Keratinocyte (primary cell): ENCODE measurements around the gene SIPA1. TPM values are rescaled to one million over a fixed set of nuclear protein-coding genes. Genes with fewer than 3 reads are reported as not detected.

Source experiments
- DNase-seq: peaks from one replicate; pipeline ENCODE4 v3.0.0-alpha.2; 2011; ENCODE audit warnings: low read depth, missing footprints, low spot score
- FAIRE-seq: peaks from 2 replicates; lab custom pipeline; 2011; peaks lifted over from hg19 to GRCh38; lab: Jason Lieb, UNC
- H2AFZ ChIP-seq: 2 replicates; pipeline ENCODE4 v1.6.0; 2012; ENCODE audit warnings: low read length, control low read depth, inconsistent platforms; ENCODE audit not compliant: control insufficient read depth
- H3K27ac ChIP-seq: 2 replicates; pipeline ENCODE4 v1.5.1; 2011; ENCODE audit warnings: low read length; ENCODE audit not compliant: control insufficient read depth, insufficient read depth
- H3K27me3 ChIP-seq: 3 replicates; pipeline ENCODE4 v1.6.0; 2011; ENCODE audit warnings: low read length; ENCODE audit not compliant: control insufficient read depth, insufficient read depth; ENCODE audit errors: extremely low read depth
- H3K36me3 ChIP-seq, 2 experiments: 2 replicates in 1 of 2; 3 replicates in 1 of 2; pipeline ENCODE4 v1.5.1; 2011; ENCODE audit warnings: low read length in 2 of 2, mild to moderate bottlenecking in 1 of 2; ENCODE audit not compliant: control insufficient read depth in 2 of 2, insufficient read depth in 2 of 2; ENCODE audit errors: extremely low read depth in 1 of 2
- H3K4me1 ChIP-seq: 3 replicates; pipeline ENCODE4 v1.5.1; 2011; ENCODE audit warnings: low read length; ENCODE audit not compliant: control insufficient read depth, insufficient read depth; ENCODE audit errors: extremely low read depth
- H3K4me2 ChIP-seq: 3 replicates; pipeline ENCODE4 v1.6.0; 2011; ENCODE audit warnings: low read depth, low read length; ENCODE audit not compliant: control insufficient read depth, insufficient read depth; ENCODE audit errors: extremely low read depth
- H3K4me3 ChIP-seq, 3 experiments: fragments of 200-600 bp in 1 of 3; sonication (generic) in 1 of 3; 2 replicates in 2 of 3; 3 replicates in 1 of 3; pipeline ENCODE4 v1.5.1; 2011 to 2016; ENCODE audit warnings: low read length in 3 of 3, mild to moderate bottlenecking in 3 of 3, control low read depth in 2 of 3, inconsistent platforms in 1 of 3, low read depth in 1 of 3, mixed read lengths in 1 of 3, mixed run types in 1 of 3, moderate library complexity in 1 of 3; ENCODE audit not compliant: control insufficient read depth in 2 of 3, insufficient read depth in 2 of 3; ENCODE audit errors: extremely low read depth in 1 of 3
- H3K79me2 ChIP-seq: 2 replicates; pipeline ENCODE4 v1.6.0; 2012; ENCODE audit warnings: low read length; ENCODE audit not compliant: control insufficient read depth, insufficient read depth
- H3K9ac ChIP-seq: 3 replicates; pipeline ENCODE4 v1.6.0; 2011; ENCODE audit warnings: low read length; ENCODE audit not compliant: control insufficient read depth, insufficient read depth; ENCODE audit errors: extremely low read depth
- H3K9me1 ChIP-seq: 3 replicates; pipeline ENCODE4 v1.6.0; 2011; ENCODE audit warnings: low read length; ENCODE audit not compliant: control insufficient read depth, insufficient read depth; ENCODE audit errors: extremely low read depth
- H3K9me3 ChIP-seq: 2 replicates; pipeline ENCODE4 v1.5.1; 2012; ENCODE audit warnings: low read depth, low read length; ENCODE audit not compliant: control insufficient read depth
- H4K20me1 ChIP-seq: 3 replicates; pipeline ENCODE4 v1.6.0; 2011; ENCODE audit warnings: low read length; ENCODE audit not compliant: control insufficient read depth, insufficient read depth; ENCODE audit errors: extremely low read depth
- EZH2 ChIP-seq: IDR thresholded peaks from one replicate; pipeline ENCODE4 v1.6.1; 2012; ENCODE audit warnings: inconsistent platforms, mild to moderate bottlenecking, low read length, moderate library complexity
- dilution Hi-C: fragments of 300-500 bp; cut with MboI; formaldehyde crosslinking; loops from one replicate; pipeline ENCODE4 v1.7.0; 2020; ENCODE audit warnings: low sequenced_read_pairs; ENCODE audit not compliant: extremely low pct_ligation_motif_present
- polyA minus RNA-seq, 3 experiments: library from RNA; depleted of rRNA, polyadenylated mRNA; stranded (reverse); fragments of >200 nt; gene quantifications; 1 replicate in 1 of 3; 2 replicates in 1 of 3; 3 replicates in 1 of 3; pipeline ENCODE4 v1.2.3, GENCODE V29; 2011
- polyA plus RNA-seq, 5 experiments: library from polyadenylated mRNA; depleted of rRNA in 3 of 5; stranded (reverse) in 3 of 5; stranded (forward) in 1 of 5; unstranded in 1 of 5; fragments of >200 nt; gene quantifications; 1 replicate in 1 of 5; 2 replicates in 3 of 5; 3 replicates in 1 of 5; pipeline versions ENCODE4 v1.2.1 to v1.2.3, GENCODE V29; 2011 to 2012; ENCODE audit warnings: missing spikeins in 2 of 5, low read depth in 1 of 5, low replicate concordance in 1 of 5
- TF ChIP-seq, protein P1 (sequence below), 3 experiments: IDR thresholded peaks in 1 of 3; conservative IDR thresholded peaks in 1 of 3; optimal IDR thresholded peaks in 1 of 3; 2 replicates in 2 of 3; 3 replicates in 1 of 3; pipeline versions ENCODE3 to v1.5.1; 2011; ENCODE audit warnings: low read length in 3 of 3, mild to moderate bottlenecking in 3 of 3, moderate library complexity in 2 of 3, control low read depth in 1 of 3, inconsistent platforms in 1 of 3; ENCODE audit not compliant: insufficient read depth in 2 of 3; ENCODE audit errors: extremely low read depth in 1 of 3

The SIPA1 gene, protein sequence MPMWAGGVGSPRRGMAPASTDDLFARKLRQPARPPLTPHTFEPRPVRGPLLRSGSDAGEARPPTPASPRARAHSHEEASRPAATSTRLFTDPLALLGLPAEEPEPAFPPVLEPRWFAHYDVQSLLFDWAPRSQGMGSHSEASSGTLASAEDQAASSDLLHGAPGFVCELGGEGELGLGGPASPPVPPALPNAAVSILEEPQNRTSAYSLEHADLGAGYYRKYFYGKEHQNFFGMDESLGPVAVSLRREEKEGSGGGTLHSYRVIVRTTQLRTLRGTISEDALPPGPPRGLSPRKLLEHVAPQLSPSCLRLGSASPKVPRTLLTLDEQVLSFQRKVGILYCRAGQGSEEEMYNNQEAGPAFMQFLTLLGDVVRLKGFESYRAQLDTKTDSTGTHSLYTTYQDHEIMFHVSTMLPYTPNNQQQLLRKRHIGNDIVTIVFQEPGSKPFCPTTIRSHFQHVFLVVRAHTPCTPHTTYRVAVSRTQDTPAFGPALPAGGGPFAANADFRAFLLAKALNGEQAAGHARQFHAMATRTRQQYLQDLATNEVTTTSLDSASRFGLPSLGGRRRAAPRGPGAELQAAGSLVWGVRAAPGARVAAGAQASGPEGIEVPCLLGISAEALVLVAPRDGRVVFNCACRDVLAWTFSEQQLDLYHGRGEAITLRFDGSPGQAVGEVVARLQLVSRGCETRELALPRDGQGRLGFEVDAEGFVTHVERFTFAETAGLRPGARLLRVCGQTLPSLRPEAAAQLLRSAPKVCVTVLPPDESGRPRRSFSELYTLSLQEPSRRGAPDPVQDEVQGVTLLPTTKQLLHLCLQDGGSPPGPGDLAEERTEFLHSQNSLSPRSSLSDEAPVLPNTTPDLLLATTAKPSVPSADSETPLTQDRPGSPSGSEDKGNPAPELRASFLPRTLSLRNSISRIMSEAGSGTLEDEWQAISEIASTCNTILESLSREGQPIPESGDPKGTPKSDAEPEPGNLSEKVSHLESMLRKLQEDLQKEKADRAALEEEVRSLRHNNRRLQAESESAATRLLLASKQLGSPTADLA
- polyA plus RNA-seq (4.5 to 7.2 TPM (median 7.1 TPM) in 3 replicates), polyA minus RNA-seq (7.4 to 49.8 TPM (median 9.6 TPM) in 3 replicates)
- 8.5 TPM for polyA plus RNA-seq (2011; ENCODE audit: low read depth)
- 2.7 and 6.2 TPM in 2 replicates for polyA plus RNA-seq (2011; cell fraction: cytosol; rRNA removed)
- 5.3 and 7.0 TPM in 2 replicates for polyA plus RNA-seq (2011; cell fraction: nucleus; rRNA removed)
- polyA plus RNA-seq (2012; ENCODE audit: low replicate concordance), result 15.3 and 16.2 TPM in 2 replicates
- 11.9 TPM for polyA minus RNA-seq (2011; cell fraction: cytosol; rRNA and poly(A)+ RNA removed)
- polyA minus RNA-seq (2011; cell fraction: nucleus; rRNA and poly(A)+ RNA removed), result 6.1 and 8.1 TPM in 2 replicates

GRCh38 chr11:65637794-65638419, at the start of gene SIPA1:
TSS of gene SIPA1 (plus strand) at chr11:65638101. CDS start at chr11:65640922, 2,821 bp downstream.
- peaks cover 4% of the 10 kb centered on the region for H4K20me1 ChIP-seq
- no peaks in the 10 kb centered on the region for H3K9me3 ChIP-seq
- dilution Hi-C loops, result no loop called here
- peaks cover 27% of the 10 kb centered on the region in 2 experiments for H3K36me3 ChIP-seq
- H3K4me3 ChIP-seq, result peak within 1 kb of the TSS; percentile 60 to 81 (median 70)
- peak within 1 kb of the TSS; percentile 84 for H3K4me2 ChIP-seq
- H3K79me2 ChIP-seq, result no peaks in the 10 kb centered on the region
- DNase-seq (no peak), FAIRE-seq (no peak)
- TF ChIP-seq EZH2, result no peak
- TF ChIP-seq, protein P1, sequence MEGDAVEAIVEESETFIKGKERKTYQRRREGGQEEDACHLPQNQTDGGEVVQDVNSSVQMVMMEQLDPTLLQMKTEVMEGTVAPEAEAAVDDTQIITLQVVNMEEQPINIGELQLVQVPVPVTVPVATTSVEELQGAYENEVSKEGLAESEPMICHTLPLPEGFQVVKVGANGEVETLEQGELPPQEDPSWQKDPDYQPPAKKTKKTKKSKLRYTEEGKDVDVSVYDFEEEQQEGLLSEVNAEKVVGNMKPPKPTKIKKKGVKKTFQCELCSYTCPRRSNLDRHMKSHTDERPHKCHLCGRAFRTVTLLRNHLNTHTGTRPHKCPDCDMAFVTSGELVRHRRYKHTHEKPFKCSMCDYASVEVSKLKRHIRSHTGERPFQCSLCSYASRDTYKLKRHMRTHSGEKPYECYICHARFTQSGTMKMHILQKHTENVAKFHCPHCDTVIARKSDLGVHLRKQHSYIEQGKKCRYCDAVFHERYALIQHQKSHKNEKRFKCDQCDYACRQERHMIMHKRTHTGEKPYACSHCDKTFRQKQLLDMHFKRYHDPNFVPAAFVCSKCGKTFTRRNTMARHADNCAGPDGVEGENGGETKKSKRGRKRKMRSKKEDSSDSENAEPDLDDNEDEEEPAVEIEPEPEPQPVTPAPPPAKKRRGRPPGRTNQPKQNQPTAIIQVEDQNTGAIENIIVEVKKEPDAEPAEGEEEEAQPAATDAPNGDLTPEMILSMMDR (optimal IDR thresholded peaks at IDR 0.05 in 1 of 3, IDR thresholded peaks at IDR 0.05 in 1 of 3, conservative IDR thresholded peaks at IDR 0.05 in 1 of 3; ENCODE audit: extremely low read depth in 1 of 3, insufficient read depth in 2 of 3, low read length in 3 of 3), result peak in 1 of 3 experiments; percentile 18
- peak within 1 kb of the TSS; percentile 47 for H3K27ac ChIP-seq
- H3K27me3 ChIP-seq, result no peaks in the 10 kb centered on the region
- H2AFZ ChIP-seq, result peak within 1 kb of the TSS; percentile 16
- peaks cover 7% of the 10 kb centered on the region for H3K4me1 ChIP-seq
- H3K9me1 ChIP-seq, result peaks cover 2% of the 10 kb centered on the region
- peak within 1 kb of the TSS; percentile 68 for H3K9ac ChIP-seq
